HG03469 (cell line): ENCODE results near the gene DISC1.
"Not testable (repeated sequence)": the region's sequence is repeated elsewhere in the genome, so short reads cannot be mapped to it uniquely, and the experiment has no call there.

Source experiments
- ATAC-seq: cut with Tn5 transposase; IDR thresholded peaks from one replicate; pipeline ENCODE4 v1.9.1; 2021; ENCODE audit warnings: mild to moderate bottlenecking, moderate library complexity, moderate number of reproducible peaks; ENCODE audit not compliant: unreplicated experiment

Gene DISC1

DNA sequence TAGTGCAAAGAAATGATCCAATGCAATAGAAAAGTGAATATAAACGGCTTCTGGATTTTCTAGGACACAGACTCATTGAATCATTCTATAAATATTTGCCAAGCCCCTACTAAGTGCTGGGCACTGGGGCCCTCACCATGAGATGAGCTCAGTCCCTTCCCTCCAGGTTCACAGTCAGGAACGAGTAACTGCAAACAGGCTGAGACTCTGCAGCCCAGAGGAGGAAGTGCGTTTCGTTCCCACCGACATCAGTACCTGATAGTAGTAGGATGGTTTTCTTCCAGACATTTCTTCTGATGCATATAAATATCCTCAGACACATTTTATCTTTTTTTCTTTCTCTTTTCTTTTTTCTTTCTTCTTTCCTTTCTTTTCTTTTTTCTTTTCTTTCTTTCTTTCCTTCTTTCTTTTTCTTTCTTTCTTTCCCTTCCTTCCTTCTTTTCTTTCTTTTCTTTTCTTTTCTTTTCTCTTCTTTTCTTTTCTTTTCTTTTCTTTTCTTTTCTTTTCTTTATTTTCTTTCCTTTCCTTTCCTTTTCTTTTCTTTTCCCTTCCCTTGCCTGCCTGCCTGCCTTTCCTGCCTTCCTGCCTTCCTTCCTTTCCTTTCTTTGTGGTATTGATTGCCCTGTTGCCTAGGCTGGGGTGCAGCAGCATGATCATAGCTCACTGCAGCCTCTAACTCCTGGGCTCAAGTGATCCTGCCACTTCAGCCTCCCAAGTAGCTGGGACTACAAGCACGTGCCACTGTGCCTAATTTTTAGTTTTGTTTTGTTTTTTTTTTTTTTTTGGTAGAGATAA is 135.4 kb downstream of the DISC1 start:
- ATAC-seq: no peak

DNA sequence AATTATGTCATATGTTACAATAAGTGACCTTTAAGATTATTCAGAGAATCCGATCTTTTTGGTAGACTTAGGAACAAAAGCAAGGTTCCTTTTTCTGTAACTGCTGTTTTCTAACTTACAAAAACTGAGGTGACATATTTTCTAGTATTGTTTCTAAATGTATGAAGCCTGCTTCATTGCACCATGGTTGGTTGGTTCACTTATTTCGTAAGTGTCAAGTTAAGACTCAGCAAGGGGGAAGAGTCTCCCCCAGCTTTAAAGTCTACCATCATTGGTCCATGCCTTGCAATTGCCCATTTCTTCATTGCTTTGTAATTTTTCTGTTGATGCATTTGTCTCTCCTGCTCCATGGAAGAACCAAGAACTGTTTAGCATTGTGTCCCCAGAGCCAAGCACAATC is 136.9 kb downstream of the DISC1 start:
- no peak for ATAC-seq

DNA sequence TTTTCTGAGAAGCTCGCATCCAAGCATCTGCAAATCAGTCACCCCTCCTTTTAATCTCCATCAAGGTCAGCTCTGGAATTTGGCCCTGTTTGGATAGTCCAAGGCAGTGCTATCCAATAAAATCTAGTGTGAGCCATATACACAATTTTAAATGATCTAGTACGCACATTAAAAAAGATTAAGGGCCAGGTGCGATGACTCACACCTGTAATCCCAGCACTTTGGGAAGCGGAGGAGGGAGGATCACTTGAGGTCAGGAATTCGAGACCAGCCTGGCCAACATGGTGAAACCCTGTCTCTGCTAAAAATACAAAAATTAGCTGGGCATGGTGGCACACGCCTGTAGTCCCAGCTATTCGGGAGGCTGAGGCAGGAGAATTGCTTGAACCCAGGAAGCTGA is 139.2 kb downstream of the DISC1 start:
- not testable (repeated sequence) for ATAC-seq

DNA sequence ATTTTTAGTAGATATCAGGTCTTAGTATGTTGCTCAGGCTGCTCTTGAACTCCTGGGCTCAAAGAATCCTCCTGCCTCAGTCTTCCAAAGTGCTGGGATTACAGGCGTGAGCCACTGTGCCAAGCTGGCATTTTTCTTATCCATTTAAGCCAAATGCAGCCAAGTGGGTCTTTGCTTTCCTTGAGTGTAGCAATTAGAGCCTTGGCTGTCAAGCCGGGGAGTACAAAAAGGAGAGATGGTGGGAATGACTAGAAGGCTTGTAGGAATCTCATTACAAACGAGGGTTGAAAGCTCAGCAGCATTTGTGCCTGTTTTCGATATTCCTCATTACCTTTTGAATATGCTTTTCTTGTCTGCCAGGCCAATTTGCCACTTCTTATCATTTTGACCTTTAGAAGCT is 140.9 kb downstream of the DISC1 start:
- no peak for ATAC-seq

GRCh38 chr1:231768416-231768815 is 141.8 kb downstream of the DISC1 start:
- no peak for ATAC-seq

GRCh38 chr1:231770506-231771175 is 144.1 kb downstream of the DISC1 start:
- ATAC-seq: no peak

- no peak for ATAC-seq
Measured at GRCh38 chr1:231774719-231775335, 148.2 kb downstream of the DISC1 start.

DNA sequence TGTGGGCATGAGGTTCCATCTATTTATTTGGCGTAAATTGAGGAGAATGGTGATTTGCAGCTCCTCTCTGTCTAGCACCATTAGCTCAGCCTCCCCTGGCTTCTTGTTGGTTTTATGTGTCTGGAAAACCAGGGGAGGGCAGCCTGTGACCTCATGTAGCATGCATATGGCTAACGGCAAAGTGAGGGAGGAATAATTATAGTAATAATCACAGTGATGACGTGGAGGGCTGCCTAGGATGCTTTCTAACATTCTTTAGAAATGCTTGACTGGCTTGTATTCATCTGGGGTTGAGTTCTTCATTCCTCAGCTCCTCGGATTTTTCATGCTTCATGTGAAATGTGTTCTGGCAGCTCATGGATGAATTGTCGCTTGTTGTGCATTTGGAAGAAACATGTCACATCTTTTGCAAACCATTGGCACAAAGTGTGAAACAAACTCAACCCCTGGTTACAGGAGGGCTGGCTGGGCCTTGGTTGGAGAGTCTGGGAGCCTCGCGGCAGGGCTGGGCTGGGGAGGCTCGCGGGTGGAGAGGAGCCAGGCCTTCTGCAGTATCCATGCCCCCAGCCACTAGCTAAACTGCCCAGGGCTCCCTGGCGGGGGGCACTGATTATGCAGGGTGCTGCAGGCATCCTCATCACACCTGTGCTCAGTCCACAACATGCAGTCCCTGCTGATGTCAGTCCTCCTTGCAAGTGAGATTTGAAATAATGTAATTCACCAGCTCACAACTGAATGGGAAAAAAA is 149.6 kb downstream of the DISC1 start:
- ATAC-seq: no peak

DNA sequence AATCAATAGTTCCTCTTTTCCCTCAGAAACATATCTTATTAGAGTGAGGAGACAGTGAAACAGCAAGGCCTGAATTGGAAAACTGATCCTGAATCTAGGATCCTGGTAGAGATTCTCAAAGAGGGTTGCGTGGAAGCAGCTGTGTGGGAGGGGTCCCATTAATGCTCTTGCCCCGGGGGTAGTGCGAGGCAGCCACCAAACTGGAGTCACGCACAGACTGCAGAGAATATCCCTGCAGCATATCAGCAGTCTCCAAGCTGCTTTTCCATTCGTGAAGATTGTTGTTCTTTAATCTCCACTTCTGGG is 150.1 kb downstream of the DISC1 start:
- ATAC-seq: no peak

GRCh38 chr1:231778009-231778719 is 151.6 kb downstream of the DISC1 start:
- no peak for ATAC-seq

- ATAC-seq: no peak
Measured at GRCh38 chr1:231779081-231779480, 152.5 kb downstream of the DISC1 start.

DNA sequence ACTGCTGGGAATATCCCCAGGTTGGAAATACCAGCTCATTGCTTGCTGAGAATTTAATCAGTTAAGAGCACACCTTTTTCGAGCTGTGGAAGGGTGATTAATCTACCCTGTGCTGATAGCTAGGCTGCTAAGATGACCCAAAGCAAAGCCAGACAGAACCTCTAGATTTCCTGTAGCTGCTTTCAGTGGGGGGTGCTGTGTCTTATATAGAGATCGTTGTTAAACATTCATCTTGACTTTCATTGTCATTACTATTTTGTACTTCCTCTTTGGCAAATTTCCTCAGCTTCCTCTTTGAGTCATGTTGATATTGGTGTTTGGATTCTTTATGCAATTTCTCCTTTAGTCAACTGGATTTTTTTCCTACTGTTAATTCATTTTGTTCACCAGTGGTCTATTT is 155.3 kb downstream of the DISC1 start:
- ATAC-seq: no peak

DNA sequence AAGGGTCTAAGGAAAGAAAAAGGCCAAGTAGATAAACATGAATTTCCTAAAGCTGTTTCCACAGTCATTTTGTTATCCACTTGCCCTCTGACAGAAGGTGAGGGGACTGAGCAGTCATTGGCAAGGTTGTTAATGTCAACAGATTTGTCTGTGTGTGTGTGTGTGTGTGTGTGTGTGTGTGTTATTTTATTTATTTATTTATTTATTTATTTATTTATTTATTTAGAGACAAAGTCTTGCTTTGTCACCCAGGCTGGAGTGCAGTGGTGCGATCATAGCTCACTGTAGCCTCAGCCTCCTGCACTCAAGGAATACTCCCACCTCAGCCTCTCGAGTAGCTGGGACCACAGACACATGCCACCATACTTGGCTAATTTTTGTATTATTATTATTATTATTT is 158.5 kb downstream of the DISC1 start:
- not testable (repeated sequence) for ATAC-seq

DNA sequence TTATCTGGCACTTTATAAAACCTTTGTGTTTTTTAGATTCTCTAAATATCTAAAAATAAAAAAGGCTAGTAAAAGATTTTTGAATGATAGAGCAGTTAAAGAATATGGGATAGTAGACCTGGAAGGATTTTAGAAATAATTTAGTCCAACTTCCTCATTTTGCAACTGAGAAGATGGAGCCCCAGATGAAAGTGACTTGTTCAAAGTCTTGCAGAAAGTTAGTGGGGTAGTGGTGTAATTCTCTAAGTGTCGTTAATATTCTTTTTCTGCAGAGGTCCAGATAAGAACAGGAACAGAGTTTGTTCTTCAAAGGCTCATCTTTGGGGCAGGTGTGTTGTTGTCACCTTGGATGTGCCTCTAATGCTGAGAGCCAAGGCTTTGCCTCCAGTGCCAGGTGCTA is 159.5 kb downstream of the DISC1 start:
- no peak for ATAC-seq

- no peak for ATAC-seq
Measured at GRCh38 chr1:231792634-231793033, 166.0 kb downstream of the DISC1 start.

DNA sequence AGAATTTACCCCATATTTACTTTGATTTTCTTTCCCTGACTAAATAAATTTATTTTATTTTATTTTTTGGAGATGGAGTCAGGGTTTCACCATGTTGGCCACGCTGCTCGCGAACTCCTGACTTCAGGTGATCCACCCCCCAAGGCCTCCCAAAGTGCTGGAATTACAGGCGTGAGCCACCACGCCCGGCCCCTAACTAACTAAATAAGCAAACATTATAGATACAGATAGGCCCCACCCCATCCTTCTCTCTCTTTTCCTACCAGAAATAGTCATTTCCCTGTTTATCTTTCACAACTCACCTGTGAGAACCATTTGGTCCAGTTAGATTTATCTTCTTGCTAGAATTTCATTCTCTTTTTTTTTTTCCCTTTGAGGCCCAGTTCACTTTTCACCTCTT is 167.3 kb downstream of the DISC1 start:
- ATAC-seq: no peak

DNA sequence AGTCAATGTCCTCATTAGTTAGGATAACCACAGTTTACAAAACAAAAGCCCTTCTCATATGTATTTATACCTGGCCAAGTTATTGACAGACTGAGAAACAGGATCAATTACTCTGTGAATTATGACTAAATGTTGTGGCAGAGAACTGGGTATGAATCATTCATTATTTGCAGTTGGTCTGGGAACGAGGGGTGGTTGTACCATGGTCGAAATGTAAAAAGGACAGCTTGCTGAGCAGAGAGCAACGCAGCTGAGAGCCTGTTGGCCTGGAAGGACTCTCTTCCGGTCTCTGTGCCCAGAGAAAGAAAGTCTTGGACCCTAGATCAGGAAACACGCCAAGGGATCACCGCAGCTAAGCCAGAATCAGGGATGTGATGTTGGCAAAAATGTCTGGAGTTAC is 169.6 kb downstream of the DISC1 start:
- ATAC-seq: no peak

DNA sequence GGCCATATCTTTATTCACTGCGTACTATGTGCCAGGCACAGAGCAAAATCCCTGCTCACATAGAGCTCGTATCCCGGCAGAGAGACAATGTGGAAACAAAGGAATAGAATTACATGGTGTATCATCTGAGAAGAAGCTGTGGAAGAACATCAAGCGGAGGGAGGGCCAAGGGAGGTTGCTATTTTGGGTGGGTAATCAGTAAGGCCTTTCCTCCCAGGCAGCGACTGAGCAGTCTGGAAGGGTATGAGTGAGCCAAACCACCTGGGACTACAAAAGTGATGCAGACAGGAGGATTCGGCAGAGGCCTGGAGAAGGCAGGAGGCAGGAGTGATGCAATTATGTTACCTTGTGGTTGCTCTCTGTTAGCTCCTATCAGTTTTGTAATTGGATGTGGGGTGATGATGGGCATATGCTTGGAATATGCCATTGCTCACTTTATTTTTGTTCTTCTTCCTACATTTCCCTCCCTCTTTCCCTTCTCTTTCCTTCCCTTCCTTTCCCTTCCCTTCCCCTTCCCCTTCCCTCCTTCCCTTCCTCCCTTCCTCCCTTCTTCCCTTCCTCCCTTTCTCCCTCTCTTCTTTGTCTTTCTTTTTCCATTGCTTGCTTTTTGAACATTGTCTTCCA is 172.9 kb downstream of the DISC1 start:
- ATAC-seq: no peak

DNA sequence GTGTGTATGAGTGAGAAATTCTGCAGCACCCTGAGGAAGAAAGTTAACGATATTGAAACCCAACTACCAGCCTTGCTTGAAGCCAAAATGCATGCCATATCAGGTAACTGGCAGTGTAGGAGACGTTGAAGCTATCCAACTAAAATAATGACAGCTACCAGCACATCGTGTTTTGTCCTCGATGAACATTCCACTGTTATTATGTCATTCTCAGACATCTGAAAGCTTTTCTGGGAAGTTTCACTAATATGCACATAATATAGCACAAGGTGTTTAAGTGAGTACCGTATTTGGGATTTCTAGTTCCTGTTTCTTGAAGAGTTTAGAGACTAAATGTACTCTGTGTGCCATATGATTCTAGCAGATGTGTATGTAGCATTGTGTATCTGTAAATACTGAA is 173.5 kb downstream of the DISC1 start:
- no peak for ATAC-seq

- no peak for ATAC-seq
Measured at GRCh38 chr1:231801042-231801585, 174.5 kb downstream of the DISC1 start.
